Prostate gland (tissue), 2 donors: ENCODE measurements around the gene PBXIP1.

ENCODE experiments used
- CTCF ChIP-seq, 4 experiments: fragments of 200-600 bp in 2 of 4; fragments of 450-650 bp in 2 of 4; sonication (generic) in 2 of 4; IDR thresholded peaks; 1 replicate in 3 of 4; 2 replicates in 1 of 4; pipeline ENCODE4 v1.5.1; 2016 to 2019; ENCODE audit warnings: antibody characterized with exemption in 4 of 4, mild to moderate bottlenecking in 2 of 4, moderate library complexity in 2 of 4
- POLR2A ChIP-seq: fragments of 450-650 bp; IDR thresholded peaks from one replicate; pipeline ENCODE4 v1.6.1; 2016; ENCODE audit warnings: antibody characterized with exemption, mild to moderate bottlenecking
- POLR2AphosphoS5 ChIP-seq: sonication (generic); formaldehyde crosslinking; IDR thresholded peaks from one replicate; pipeline ENCODE4 v1.6.1; 2017; ENCODE audit warnings: antibody characterized with exemption

- TF ChIP-seq CTCF (IDR thresholded peaks at IDR 0.05) (no peak), POLR2A (no peak), POLR2AphosphoS5 (no peak)
These were observed 4.7 kb upstream of the PBXIP1 start for GRCh38 chr1:154960446-154961136.
